Muscle layer of duodenum (tissue), 2 donors: ENCODE measurements around the gene AUH.

ENCODE experiments used
- H3K27ac ChIP-seq: one replicate; pipeline ENCODE4 v1.7.0; 2013; ENCODE audit warnings: mild to moderate bottlenecking, low read length
- H3K27me3 ChIP-seq: one replicate; pipeline ENCODE4 v1.7.0; 2013; ENCODE audit warnings: low read depth, mild to moderate bottlenecking, control low read depth, low read length
- H3K36me3 ChIP-seq, 2 donors: one replicate each; pipeline ENCODE4 v1.7.0; 2013; ENCODE audit warnings: low read length in 2 of 2, control low read depth in 1 of 2, mild to moderate bottlenecking in 1 of 2; ENCODE audit not compliant: insufficient read depth in 2 of 2, control insufficient read depth in 1 of 2
- H3K4me1 ChIP-seq, 2 donors: one replicate each; pipeline ENCODE4 v1.7.0; 2013; ENCODE audit warnings: low read length in 2 of 2, mild to moderate bottlenecking in 2 of 2, control low read depth in 1 of 2, moderate library complexity in 1 of 2; ENCODE audit not compliant: insufficient read depth in 2 of 2, control insufficient read depth in 1 of 2
- H3K4me3 ChIP-seq, 2 donors: one replicate each; pipeline ENCODE4 v1.7.0; 2013; ENCODE audit warnings: low read length in 2 of 2, low read depth in 1 of 2, mild to moderate bottlenecking in 1 of 2
- H3K9me3 ChIP-seq, 2 donors: one replicate each; pipeline ENCODE4 v1.7.0; 2013; ENCODE audit warnings: low read length in 2 of 2, control low read depth in 1 of 2, mild to moderate bottlenecking in 1 of 2; ENCODE audit not compliant: control insufficient read depth in 1 of 2
- donor health status: healthy.

The AUH gene

GRCh38 chr9:91266448-91266847 lies 95.3 kb downstream of the AUH start:
- H3K4me3 ChIP-seq, result no peak overlapping the region
- no peaks in the 10 kb centered on the region for H3K9me3 ChIP-seq
- H3K27me3 ChIP-seq, result no peaks in the 10 kb centered on the region
- no peaks in the 10 kb centered on the region for H3K4me1 ChIP-seq
- no peaks in the 10 kb centered on the region for H3K36me3 ChIP-seq
- no peak overlapping the region for H3K27ac ChIP-seq

DNA sequence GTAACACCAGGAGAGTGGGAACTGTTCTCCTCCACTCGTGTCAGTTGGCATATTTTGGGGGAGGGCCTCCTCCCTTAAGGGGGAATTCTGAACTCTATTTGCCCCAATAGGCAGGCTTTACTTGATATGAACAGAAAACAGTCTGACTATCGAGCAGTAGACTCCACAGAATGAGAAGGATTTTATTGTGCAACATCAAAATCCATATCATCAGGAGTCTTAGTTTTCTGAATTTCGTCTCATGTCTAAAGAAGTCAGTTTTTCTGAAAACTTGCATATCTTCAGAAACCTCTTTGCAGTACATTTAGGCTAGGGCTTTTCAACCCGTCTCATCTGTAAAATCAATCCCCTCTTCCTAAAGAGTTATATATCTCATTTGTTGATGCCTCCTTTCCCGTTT lies 96.2 kb downstream of the AUH start:
- H3K4me1 ChIP-seq, result no peaks in the 10 kb centered on the region
- H3K27ac ChIP-seq, result no peak overlapping the region

DNA sequence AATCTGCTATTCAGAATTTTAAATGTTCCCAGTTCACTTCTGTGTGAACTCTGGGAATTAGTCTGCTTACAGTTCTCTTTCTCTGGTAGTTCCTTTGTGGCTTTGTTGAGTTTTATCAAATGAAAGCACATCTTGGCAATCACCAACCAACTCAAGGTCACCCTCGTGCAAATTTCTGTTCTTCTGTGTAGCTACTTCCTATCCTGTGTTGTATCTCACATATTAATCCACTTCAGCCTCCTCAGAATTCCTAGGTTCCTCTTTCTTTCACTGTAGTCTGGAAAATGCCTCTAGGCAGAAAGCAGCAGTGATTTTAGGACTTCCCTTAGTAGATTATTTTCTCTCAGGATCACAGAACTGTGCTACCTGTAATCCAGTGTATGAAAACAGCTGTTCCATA lies 100.3 kb downstream of the AUH start:
- H3K27ac ChIP-seq, result no peak overlapping the region
- no peaks in the 10 kb centered on the region for H3K9me3 ChIP-seq
- no peaks in the 10 kb centered on the region for H3K36me3 ChIP-seq
- H3K4me3 ChIP-seq, result no peak overlapping the region
- H3K27me3 ChIP-seq, result no peaks in the 10 kb centered on the region
- no peaks in the 10 kb centered on the region for H3K4me1 ChIP-seq

More for the DNA sequence above, 96.2 kb downstream of the AUH start:
- Histone ChIP-seq H3K36me3 (no peaks in the 10 kb centered on the region), H3K27me3 (no peaks in the 10 kb centered on the region), H3K4me3 (no peak overlapping the region), H3K9me3 (no peaks in the 10 kb centered on the region)

DNA sequence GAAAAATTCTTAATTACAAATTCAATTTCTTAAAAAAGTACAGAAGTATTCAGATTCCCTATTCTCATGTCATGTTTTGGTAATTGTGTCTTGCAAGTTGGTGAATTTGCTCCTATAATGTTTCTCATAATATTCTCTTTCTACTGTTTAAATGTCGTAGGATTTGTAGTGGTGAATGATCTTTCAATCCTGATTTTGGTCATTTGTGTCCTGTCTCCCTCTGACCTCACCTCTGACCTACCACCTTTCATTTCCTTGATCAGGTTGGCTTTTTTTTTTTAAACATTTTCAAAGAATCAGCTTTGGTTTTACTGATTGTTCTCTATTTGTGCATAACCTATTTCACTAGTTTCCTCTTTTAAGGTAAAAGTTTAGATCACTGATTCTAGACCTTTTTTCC lies 102.6 kb downstream of the AUH start:
- no peak overlapping the region for H3K4me3 ChIP-seq
- no peaks in the 10 kb centered on the region for H3K27me3 ChIP-seq
- H3K4me1 ChIP-seq, result no peaks in the 10 kb centered on the region
- no peak overlapping the region for H3K27ac ChIP-seq
- no peaks in the 10 kb centered on the region for H3K9me3 ChIP-seq
- no peaks in the 10 kb centered on the region for H3K36me3 ChIP-seq

GRCh38 chr9:91258451-91258850 lies 103.3 kb downstream of the AUH start:
- Histone ChIP-seq H3K9me3 (no peaks in the 10 kb centered on the region), H3K4me1 (no peaks in the 10 kb centered on the region), H3K27me3 (no peaks in the 10 kb centered on the region), H3K36me3 (no peaks in the 10 kb centered on the region), H3K4me3 (no peak overlapping the region), H3K27ac (no peak overlapping the region)

DNA sequence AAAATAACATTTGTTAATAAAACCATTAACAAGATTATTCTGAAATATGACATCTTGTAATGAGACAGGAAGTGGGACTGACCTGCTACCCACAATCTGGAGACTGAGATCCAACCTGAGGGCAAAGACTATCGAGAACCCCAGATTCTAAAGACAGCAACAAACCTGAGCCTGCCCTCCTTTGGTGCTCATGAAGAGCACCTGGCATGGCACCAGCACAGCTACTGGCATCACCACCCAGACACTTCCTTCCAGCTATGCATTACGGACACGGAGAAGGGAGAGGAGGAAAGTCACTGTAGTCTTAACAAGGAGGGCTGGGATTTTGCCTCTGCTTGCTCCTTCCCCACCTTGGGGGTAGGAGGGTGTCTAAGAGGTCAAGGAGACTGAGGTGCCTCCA lies 105.5 kb downstream of the AUH start:
- Histone ChIP-seq H3K4me3 (no peak overlapping the region), H3K4me1 (no peaks in the 10 kb centered on the region)

DNA sequence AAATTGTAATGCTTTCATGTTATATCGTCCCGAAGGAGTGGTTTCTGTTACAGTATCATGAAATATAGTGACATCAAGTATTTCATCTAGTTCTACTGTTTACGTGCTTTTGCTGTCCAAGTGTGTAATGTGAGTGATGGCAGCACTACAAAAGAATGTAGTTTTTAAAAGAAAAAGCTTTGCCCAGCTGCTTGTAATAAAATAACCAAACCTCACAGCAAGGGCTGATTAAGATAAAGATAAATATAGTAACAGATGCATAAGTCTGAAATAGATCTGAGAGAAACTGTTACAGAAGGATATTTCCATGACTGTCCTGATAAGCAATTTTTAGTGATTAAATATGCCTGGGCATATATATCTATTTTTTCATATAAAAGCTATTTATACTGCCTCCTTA lies 106.4 kb downstream of the AUH start:
- H3K27me3 ChIP-seq, result no peaks in the 10 kb centered on the region
- H3K36me3 ChIP-seq, result no peaks in the 10 kb centered on the region
- H3K4me3 ChIP-seq, result no peak overlapping the region
- no peaks in the 10 kb centered on the region for H3K4me1 ChIP-seq
- no peak overlapping the region for H3K27ac ChIP-seq
- no peaks in the 10 kb centered on the region for H3K9me3 ChIP-seq

More for the DNA sequence above, 105.5 kb downstream of the AUH start:
- no peaks in the 10 kb centered on the region for H3K27me3 ChIP-seq
- H3K9me3 ChIP-seq, result no peaks in the 10 kb centered on the region
- H3K36me3 ChIP-seq, result no peaks in the 10 kb centered on the region
- no peak overlapping the region for H3K27ac ChIP-seq

- H3K27me3 ChIP-seq, result no peaks in the 10 kb centered on the region
- no peaks in the 10 kb centered on the region for H3K36me3 ChIP-seq
- H3K27ac ChIP-seq, result no peak overlapping the region
- no peaks in the 10 kb centered on the region for H3K9me3 ChIP-seq
- H3K4me3 ChIP-seq, result no peak overlapping the region
- H3K4me1 ChIP-seq, result no peaks in the 10 kb centered on the region
Measured at GRCh38 chr9:91253488-91253887, 108.2 kb downstream of the AUH start.

DNA sequence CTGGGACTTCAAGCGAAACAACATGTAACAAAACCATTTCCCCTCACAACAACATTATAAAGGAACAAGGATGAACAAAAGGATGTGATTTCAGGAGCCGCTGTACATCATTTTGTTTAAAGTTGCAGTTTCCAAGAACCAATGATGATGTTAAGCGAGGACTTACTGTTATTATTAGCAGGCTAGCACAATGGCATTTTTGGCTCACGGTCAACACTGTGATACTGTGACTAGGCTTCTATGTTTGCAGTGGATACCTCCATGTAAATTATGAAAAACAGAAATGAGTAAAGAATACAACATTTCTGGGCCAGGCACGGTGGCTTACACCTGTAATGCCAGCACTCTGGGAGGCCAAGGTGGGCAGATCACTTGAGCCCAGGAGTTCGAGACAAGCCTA lies 113.0 kb downstream of the AUH start:
- no peaks in the 10 kb centered on the region for H3K27me3 ChIP-seq
- H3K27ac ChIP-seq, result no peak overlapping the region
- no peaks in the 10 kb centered on the region for H3K4me1 ChIP-seq
- no peak overlapping the region for H3K4me3 ChIP-seq
- H3K36me3 ChIP-seq, result no peaks in the 10 kb centered on the region
- H3K9me3 ChIP-seq, result no peaks in the 10 kb centered on the region

DNA sequence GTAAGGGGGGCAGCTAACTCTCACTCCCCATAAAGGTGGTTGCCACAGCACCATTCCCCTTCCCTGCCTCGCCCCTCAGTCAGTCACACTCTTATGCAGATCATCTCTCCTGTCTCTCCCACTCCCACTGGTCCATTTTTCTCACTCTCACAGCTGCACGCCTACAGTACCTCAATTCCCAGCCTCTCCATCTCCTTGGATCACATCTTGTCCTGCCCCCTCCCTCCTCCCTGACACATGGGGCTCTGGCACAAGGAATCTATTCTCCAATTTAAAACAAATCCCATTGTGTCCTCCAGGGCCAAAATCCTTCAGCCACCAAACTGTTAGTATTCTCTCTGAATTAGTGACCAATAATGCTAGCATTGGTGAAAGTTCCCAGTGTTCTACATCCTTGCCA lies 114.4 kb downstream of the AUH start:
- Histone ChIP-seq H3K27ac (no peak overlapping the region), H3K27me3 (no peaks in the 10 kb centered on the region), H3K9me3 (no peaks in the 10 kb centered on the region), H3K36me3 (no peaks in the 10 kb centered on the region), H3K4me3 (no peak overlapping the region), H3K4me1 (no peaks in the 10 kb centered on the region)

DNA sequence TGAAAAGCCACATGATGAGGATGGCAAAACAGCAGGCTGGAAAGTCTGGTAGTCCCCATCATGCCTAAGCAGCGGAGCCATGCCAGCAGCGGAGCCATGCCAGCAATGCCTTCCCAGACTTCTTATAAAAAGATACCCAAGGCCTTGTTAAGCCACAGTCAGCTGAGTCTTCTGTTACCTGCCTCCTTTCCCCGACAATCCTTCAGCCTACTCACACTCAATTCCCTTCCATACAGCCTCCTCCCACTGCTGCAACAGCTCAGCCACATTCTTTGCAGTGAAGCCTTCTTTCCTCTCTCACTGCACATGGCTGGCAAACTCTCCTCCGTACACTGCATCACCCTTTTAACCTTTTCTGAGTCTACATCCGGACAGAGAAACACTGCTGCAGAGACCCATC lies 114.9 kb downstream of the AUH start:
- Histone ChIP-seq H3K9me3 (no peaks in the 10 kb centered on the region), H3K27me3 (no peaks in the 10 kb centered on the region), H3K36me3 (no peaks in the 10 kb centered on the region), H3K4me3 (no peak overlapping the region), H3K27ac (no peak overlapping the region), H3K4me1 (no peaks in the 10 kb centered on the region)

DNA sequence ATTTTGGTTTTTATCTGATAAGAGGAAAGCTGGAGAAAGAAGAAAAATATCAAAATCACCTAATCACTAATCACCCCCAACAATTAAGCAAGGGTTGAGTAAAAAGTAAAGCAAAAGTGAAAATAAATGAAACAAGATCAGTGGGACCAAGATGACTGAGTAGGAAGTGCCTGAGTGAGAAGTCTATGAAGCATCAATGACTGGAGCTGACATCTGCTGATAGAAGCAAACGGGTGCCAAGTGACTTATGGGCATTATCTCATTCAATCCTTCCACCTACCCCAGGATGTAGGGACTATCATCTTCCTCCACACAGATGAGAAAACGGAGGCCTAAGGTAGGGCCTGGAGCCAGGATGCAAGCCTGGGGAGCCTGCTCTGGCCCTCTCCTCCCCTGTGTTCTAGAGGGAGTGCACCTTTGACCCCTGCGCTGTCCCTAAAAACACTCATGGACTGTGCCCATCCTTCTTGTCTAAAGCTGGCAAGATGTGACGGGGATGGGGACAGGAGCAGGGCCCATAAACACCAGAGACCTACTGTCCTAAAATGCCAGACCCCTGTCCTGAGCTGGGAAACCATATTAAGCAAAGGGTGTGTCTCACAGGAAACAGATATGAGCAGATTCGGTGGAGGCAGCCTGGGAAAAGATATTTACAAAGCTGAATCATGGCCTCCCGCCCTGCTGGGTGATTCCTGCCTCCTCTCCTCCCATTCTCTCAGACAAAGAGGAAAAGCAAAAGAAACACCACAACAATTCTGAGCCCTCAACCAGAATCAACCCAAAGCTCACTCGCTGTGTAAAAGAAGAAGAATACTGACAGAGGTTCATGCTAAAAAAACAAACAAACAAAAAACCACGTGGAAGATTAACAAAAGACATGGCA lies 116.0 kb downstream of the AUH start:
- H3K4me3 ChIP-seq, result no peak overlapping the region
- no peaks in the 10 kb centered on the region for H3K36me3 ChIP-seq
- H3K27me3 ChIP-seq, result no peaks in the 10 kb centered on the region
- no peak overlapping the region for H3K27ac ChIP-seq
- H3K4me1 ChIP-seq, result no peaks in the 10 kb centered on the region
- no peaks in the 10 kb centered on the region for H3K9me3 ChIP-seq
